ENCODE measurements around the gene TMA7B.
"Not testable (repeated sequence)": the region's sequence is repeated elsewhere in the genome, so short reads cannot be mapped to it uniquely, and the experiment has no call there.

The TMA7B gene

DNA sequence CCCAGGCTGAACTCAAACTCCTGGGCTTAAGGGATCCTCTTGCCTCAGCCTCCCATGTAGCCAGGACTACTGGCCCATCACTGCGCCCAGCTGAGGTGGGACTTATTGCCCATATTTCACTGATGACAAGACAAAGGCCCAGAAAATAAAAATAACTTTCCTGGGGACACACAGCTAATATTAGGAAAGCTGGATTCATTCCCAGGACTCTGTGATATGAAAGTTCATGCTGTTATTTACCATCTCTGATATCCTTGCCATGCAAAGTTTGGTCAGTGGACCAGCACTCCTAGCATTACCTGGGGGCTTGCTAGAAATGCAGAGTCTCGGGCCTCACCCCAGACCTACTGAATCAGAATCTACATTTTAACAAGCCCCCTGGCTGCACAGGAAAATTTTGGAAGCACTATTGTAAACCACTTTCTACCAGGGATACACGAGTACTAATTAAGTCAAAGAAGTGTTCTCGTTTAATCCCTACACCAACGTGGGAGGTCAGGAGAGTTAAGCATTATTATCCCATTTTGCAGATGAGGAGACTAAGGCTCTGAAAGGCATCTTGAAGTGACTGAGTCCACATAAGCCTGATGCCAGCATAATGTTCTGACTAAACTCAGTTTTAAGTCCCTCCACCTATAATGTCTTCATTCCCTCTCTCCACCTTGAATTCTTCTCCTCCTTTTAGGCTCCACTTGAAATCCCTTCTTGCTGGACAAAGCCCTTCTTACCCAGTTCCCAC, 32.1 kb downstream of the TMA7B start:
- TF ChIP-seq CTCF (IDR thresholded peaks at IDR 0.05), result no peak
- no peak for TF ChIP-seq ZFX (IDR thresholded peaks at IDR 0.05; ENCODE audit: borderline replicate concordance)
- no peak overlapping the region for H3K27ac ChIP-seq

- not testable (repeated sequence) for H3K27ac ChIP-seq
Observed at GRCh38 chr22:39992894-39993293, 32.7 kb downstream of the TMA7B start.

GRCh38 chr22:39994041-39994565, 33.9 kb downstream of the TMA7B start:
- TF ChIP-seq CTCF (IDR thresholded peaks at IDR 0.05), result no peak
- TF ChIP-seq ZFX (IDR thresholded peaks at IDR 0.05; ENCODE audit: borderline replicate concordance), result no peak
- H3K27ac ChIP-seq, result peak overlapping the region; percentile 49; the same call in 1 of the 2 replicates

GRCh38 chr22:39994566-39995392, 34.6 kb downstream of the TMA7B start, which contains the start of gene FAM83F:
Gene FAM83F, plus strand, starts transcription at chr22:39994954. Its CDS starts 89 bp downstream, at chr22:39995043.
- H3K27ac ChIP-seq, result peak within 1 kb of the TSS; percentile 49
- TF ChIP-seq ZFX (IDR thresholded peaks at IDR 0.05; ENCODE audit: borderline replicate concordance) (no peak), CTCF (IDR thresholded peaks at IDR 0.05) (0 out of 2 replicates have a peak, but pooled peaks have one; percentile 9)

DNA sequence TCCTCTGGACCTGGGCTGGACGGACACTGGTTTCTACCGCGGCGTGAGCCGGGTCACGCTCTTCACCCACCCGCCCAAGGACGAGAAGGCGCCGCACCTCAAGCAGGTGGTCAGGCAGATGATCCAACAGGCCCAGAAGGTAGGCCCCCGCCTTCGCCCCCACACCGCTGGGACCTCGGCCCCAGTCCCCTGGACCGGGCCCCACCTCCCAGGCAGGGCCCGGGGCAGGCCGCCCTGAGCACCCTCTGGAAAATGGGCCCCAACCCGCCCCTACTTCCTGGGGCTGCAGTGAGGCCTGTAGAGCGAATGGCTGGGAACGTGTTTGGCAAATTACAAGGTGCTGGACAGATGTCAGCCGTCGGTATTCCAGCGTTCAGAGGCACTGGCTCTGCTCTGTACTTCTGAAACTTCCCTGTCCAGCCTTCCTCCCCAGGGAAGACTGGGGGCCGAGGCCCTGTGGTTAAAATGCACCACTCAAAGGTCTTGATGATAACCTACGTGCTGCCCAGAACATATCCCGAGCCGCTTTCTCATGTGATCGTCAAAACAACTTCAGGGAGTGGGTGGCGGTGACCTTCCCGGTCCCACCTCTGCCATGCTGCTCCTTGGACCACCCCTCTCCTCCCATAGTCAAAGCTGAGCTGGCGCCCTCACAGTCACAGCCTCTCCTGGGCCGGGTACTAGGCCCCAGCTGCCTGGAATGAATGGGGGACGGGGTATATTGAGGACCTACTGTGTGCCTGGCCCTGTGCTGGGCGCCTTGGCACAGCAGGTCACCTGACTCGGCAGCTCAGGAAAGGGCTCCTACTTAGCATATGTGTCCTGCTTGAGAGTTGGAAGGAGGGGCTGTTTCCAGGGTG, 35.4 kb downstream of the TMA7B start:
- TF ChIP-seq CTCF (IDR thresholded peaks at IDR 0.05) (no peak), ZFX (IDR thresholded peaks at IDR 0.05; ENCODE audit: borderline replicate concordance) (no peak)
- peak overlapping the region; percentile 49 for H3K27ac ChIP-seq

GRCh38 chr22:39996732-39997131, 36.5 kb downstream of the TMA7B start:
- no peak for TF ChIP-seq CTCF (IDR thresholded peaks at IDR 0.05)
- no peak for TF ChIP-seq ZFX (IDR thresholded peaks at IDR 0.05; ENCODE audit: borderline replicate concordance)

DNA sequence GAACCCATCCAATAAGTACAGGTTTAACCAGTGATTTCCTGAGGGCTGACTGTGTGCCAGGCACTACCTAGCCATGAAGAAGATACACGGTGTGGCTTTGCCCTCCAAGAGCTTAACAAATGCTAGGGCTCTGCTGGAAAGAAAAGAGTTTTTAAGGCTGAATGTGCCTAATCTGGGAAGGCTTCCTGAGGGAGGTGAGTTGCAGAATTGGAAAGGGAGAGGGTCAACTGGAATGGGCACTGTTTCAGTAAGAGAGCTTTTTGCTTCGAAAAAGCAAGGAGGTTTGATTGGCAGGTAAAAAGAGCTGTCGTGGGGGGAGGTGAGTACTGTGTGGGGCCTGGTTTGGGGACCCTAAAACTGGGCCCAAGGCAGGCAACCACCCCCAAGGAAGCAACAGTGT, 37.2 kb downstream of the TMA7B start:
- no peak for TF ChIP-seq CTCF (IDR thresholded peaks at IDR 0.05)
- no peak for TF ChIP-seq ZFX (IDR thresholded peaks at IDR 0.05; ENCODE audit: borderline replicate concordance)
- peak overlapping the region; percentile 65 for H3K27ac ChIP-seq

More at GRCh38 chr22:39996732-39997131, 36.5 kb downstream of the TMA7B start:
- peak overlapping the region; percentile 25; the same call in 1 of the 2 replicates for H3K27ac ChIP-seq
